WTC11 (cell line): Measurements from ENCODE around the gene ASB4. TPM values are rescaled to one million over a fixed set of nuclear protein-coding genes. Genes with fewer than 3 reads are reported as not detected.

ENCODE experiments used
- ATAC-seq: fragments of 200-7000 bp; cut with Tn5 transposase; 2 replicates; pipeline ENCODE4 v1.10.0; 2021; ENCODE audit warnings: mild to moderate bottlenecking, moderate library complexity
- CTCF ChIA-PET: fragments of 300-600 bp; sonication (Branson Sonifier 250); formaldehyde crosslinking; loops from one replicate; lab custom pipeline; 2021; ENCODE audit warnings: antibody characterized with exemption; lab: Charles Lee
- POLR2A ChIA-PET: fragments of 350-600 bp; sonication (Branson Sonifier 250); formaldehyde crosslinking; loops from one replicate; lab custom pipeline; 2021; ENCODE audit warnings: antibody characterized with exemption; lab: Charles Lee
- DNase-seq: peaks from one replicate; pipeline ENCODE4 v3.0.0; 2021; ENCODE audit warnings: low spot score
- H3K27ac Mint-ChIP-seq: 2 replicates; pipeline ENCODE4 v1.8.0; 2021; ENCODE audit warnings: mixed read lengths
- H3K27me3 Mint-ChIP-seq: 2 replicates; pipeline ENCODE4 v1.8.0; 2021; ENCODE audit warnings: low read depth, mild to moderate bottlenecking, moderate library complexity, mixed read lengths
- H3K36me3 Mint-ChIP-seq: 2 replicates; pipeline ENCODE4 v1.8.0; 2021; ENCODE audit warnings: mixed read lengths
- H3K4me1 Mint-ChIP-seq: 2 replicates; pipeline ENCODE4 v1.8.0; 2022; ENCODE audit warnings: mixed read lengths
- H3K4me3 Mint-ChIP-seq: 2 replicates; pipeline ENCODE4 v1.8.0; 2021; ENCODE audit warnings: mild to moderate bottlenecking, moderate library complexity, mixed read lengths
- H3K9me3 Mint-ChIP-seq: 2 replicates; pipeline ENCODE4 v1.8.0; 2021; ENCODE audit warnings: mixed read lengths
- ATF1 ChIP-seq: sonication (generic); formaldehyde crosslinking; IDR thresholded peaks from 2 replicates; pipeline ENCODE4 v1.8.1; 2023; ENCODE audit warnings: mild to moderate bottlenecking, moderate library complexity, missing genetic modification reagents
- CDX4 ChIP-seq: fragments of 250-450 bp; sonication (Bioruptor Pico); IDR thresholded peaks from 2 replicates; pipeline ENCODE4 v1.9.0; 2021; ENCODE audit warnings: moderate library complexity, mild to moderate bottlenecking, inconsistent platforms, borderline replicate concordance
- ESRRA ChIP-seq: sonication (generic); formaldehyde crosslinking; IDR thresholded peaks from 2 replicates; pipeline ENCODE4 v1.8.1; 2022; ENCODE audit warnings: mild to moderate bottlenecking, missing genetic modification reagents, borderline replicate concordance
- FOXK1 ChIP-seq: sonication (generic); formaldehyde crosslinking; IDR thresholded peaks from 2 replicates; pipeline ENCODE4 v1.8.0; 2022; ENCODE audit warnings: mild to moderate bottlenecking, moderate library complexity, missing genetic modification reagents
- GRHL2 ChIP-seq: fragments of 250-450 bp; sonication (Bioruptor Pico); IDR thresholded peaks from 2 replicates; pipeline ENCODE4 v1.8.0; 2022; ENCODE audit warnings: mild to moderate bottlenecking, moderate library complexity; ENCODE audit not compliant: insufficient replicate concordance, severe bottlenecking
- IRF1 ChIP-seq: sonication (generic); formaldehyde crosslinking; IDR thresholded peaks from 2 replicates; pipeline ENCODE4 v1.8.0; 2023; ENCODE audit warnings: missing genetic modification reagents
- MYBL2 ChIP-seq: sonication (generic); formaldehyde crosslinking; IDR thresholded peaks from 2 replicates; pipeline ENCODE4 v1.8.1; 2023; ENCODE audit warnings: mild to moderate bottlenecking, moderate library complexity, missing genetic modification reagents
- NFATC4 ChIP-seq: fragments of 250-450 bp; sonication (Bioruptor Pico); IDR thresholded peaks from 2 replicates; pipeline ENCODE4 v1.9.0; 2021; ENCODE audit warnings: mild to moderate bottlenecking
- PRDM15 ChIP-seq: sonication (generic); formaldehyde crosslinking; IDR thresholded peaks from 2 replicates; pipeline ENCODE4 v1.8.0; 2022; ENCODE audit warnings: missing genetic modification reagents
- RELA ChIP-seq: sonication (generic); formaldehyde crosslinking; IDR thresholded peaks from 2 replicates; pipeline ENCODE4 v1.8.1; 2022; ENCODE audit warnings: missing genetic modification reagents, mild to moderate bottlenecking, borderline replicate concordance
- SMAD3 ChIP-seq: sonication (generic); formaldehyde crosslinking; IDR thresholded peaks from 2 replicates; pipeline ENCODE4 v1.8.0; 2022; ENCODE audit warnings: missing genetic modification reagents, mild to moderate bottlenecking, borderline replicate concordance
- SP1 ChIP-seq: sonication (generic); formaldehyde crosslinking; conservative IDR thresholded peaks from 2 replicates; pipeline ENCODE4 v1.8.1; 2022; ENCODE audit warnings: missing genetic modification reagents
- ZNF121 ChIP-seq: sonication (generic); formaldehyde crosslinking; IDR thresholded peaks from 2 replicates; pipeline ENCODE4 v1.8.0; 2023; ENCODE audit warnings: missing genetic modification reagents
- ZNF423 ChIP-seq: fragments of 250-450 bp; sonication (Bioruptor Pico); IDR thresholded peaks from 2 replicates; pipeline ENCODE4 v2.1.2; 2022; ENCODE audit warnings: mild to moderate bottlenecking, moderate library complexity
- ZNF512 ChIP-seq: sonication (generic); formaldehyde crosslinking; IDR thresholded peaks from 2 replicates; pipeline ENCODE4 v1.8.1; 2022; ENCODE audit warnings: missing genetic modification reagents, borderline replicate concordance
- ZSCAN18 ChIP-seq: fragments of 250-450 bp; sonication (Bioruptor Pico); IDR thresholded peaks from 2 replicates; pipeline ENCODE4 v2.1.2; 2022; ENCODE audit warnings: mild to moderate bottlenecking, moderate library complexity
- total RNA-seq: library from RNA; stranded (reverse); gene quantifications from 3 replicates; pipeline ENCODE4 v1.2.3, GENCODE V29; 2021
- TF ChIP-seq, protein P1 (sequence below): fragments of 200-600 bp; IDR thresholded peaks from 2 replicates; pipeline ENCODE4 v1.8.0; 2022; ENCODE audit warnings: antibody characterized with exemption

ASB4 gene
- total RNA-seq, 1 experiment from 2014 or later, result not detected

DNA sequence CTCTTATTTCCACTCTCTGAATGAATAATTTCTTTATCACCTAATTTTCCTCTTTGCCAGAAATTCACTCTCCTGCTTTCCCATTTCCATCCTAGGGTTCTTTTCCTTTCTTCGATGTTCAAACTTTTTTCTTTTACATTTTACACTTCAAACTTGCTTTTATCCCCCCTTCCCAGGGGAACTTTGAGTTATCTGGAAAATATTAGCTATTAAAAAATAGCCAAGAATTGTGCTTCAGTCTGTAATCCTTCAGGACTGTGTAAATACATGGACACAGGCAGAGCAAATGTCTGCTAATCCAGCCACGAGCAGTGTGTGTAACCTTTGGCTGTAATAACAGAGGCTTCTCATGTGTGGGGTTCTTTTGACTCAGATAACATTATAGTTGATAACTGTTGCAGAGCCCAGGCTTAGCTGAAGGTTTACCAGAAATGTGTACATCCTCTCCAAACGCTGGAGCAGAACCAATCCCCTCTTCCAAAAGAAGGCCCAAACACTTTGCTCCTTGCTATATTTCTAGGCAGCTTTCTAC lies 4.6 kb downstream of the ASB4 start:
- ATAC-seq (no peak), DNase-seq (no peak)
- no peaks in the 10 kb centered on the region for H3K27me3 Mint-ChIP-seq
- POLR2A ChIA-PET, result no interaction called here
- TF ChIP-seq SP1 (no peak), ZNF512 (no peak), NFATC4 (CRISPR knock-in tag) (no peak)
- peaks cover 27% of the 10 kb centered on the region for H3K4me1 Mint-ChIP-seq
- H3K9me3 Mint-ChIP-seq, result no peaks in the 10 kb centered on the region
- CTCF ChIA-PET, result interaction anchor here (0.8 kb wide), 1 partner anchor 21 kb away, joined by 3 read pairs; no protein-coding TSS in a partner anchor
- H3K36me3 Mint-ChIP-seq, result no peaks in the 10 kb centered on the region
- no peak overlapping the region for H3K27ac Mint-ChIP-seq
- H3K4me3 Mint-ChIP-seq, result no peak overlapping the region

DNA sequence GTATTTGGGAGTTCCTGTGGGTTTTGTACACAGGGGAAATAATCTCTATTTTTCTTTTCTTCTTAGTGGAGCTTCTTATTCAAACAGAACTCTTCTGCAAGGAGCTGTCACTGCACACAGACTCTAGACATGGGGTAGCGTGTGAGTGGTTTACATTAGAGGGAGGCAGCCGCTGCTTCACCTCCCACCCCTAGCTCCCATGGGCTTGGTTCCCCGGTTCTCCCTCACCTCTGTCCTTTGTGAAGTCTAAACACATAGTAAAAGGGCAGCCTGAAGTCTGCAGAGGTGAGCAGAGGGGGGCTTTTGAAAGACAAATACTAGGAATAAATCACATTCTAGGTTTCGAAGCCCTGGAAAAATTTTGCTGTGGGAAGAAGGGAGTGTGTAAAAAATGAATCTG lies 5.5 kb downstream of the ASB4 start:
- POLR2A ChIA-PET, result no interaction called here
- Mint-ChIP-seq H3K4me3 (no peak overlapping the region), H3K9me3 (no peaks in the 10 kb centered on the region), H3K27ac (no peak overlapping the region), H3K4me1 (peaks cover 22% of the 10 kb centered on the region), H3K27me3 (no peaks in the 10 kb centered on the region), H3K36me3 (no peaks in the 10 kb centered on the region)
- no peak for ATAC-seq
- TF ChIP-seq ATF1 (CRISPR knock-in tag) (no peak), CDX4 (CRISPR knock-in tag) (no peak), ZNF121 (CRISPR knock-in tag) (no peak), SMAD3 (CRISPR knock-in tag) (no peak)
- DNase-seq, result no peak
- CTCF ChIA-PET, result interaction anchor here (0.9 to 1.6 kb wide), 4 partner anchors 15 to 196 kb away, joined by 3 to 7 read pairs (median 6); partner anchors contain the start of gene PON3

- H3K36me3 Mint-ChIP-seq, result no peaks in the 10 kb centered on the region
- no peak for TF ChIP-seq GRHL2 (CRISPR knock-in tag)
- no peak for TF ChIP-seq ESRRA
- TF ChIP-seq ZNF423 (CRISPR knock-in tag), result no peak
- no peak for TF ChIP-seq IRF1 (CRISPR knock-in tag)
- H3K4me1 Mint-ChIP-seq, result peaks cover 22% of the 10 kb centered on the region
- H3K27ac Mint-ChIP-seq, result no peak overlapping the region
- no peak overlapping the region for H3K4me3 Mint-ChIP-seq
- H3K9me3 Mint-ChIP-seq, result no peaks in the 10 kb centered on the region
- ChIA-PET POLR2A (no interaction called here), CTCF (interaction anchor here (0.9 to 1.6 kb wide), 5 partner anchors 15 to 198 kb away, joined by 3 to 7 read pairs (median 5); partner anchors contain the start of gene PON3)
- ATAC-seq (peak; percentile 93), DNase-seq (no peak)
- no peaks in the 10 kb centered on the region for H3K27me3 Mint-ChIP-seq
Observed at GRCh38 chr7:95491634-95492314, 6.0 kb downstream of the ASB4 start.

DNA sequence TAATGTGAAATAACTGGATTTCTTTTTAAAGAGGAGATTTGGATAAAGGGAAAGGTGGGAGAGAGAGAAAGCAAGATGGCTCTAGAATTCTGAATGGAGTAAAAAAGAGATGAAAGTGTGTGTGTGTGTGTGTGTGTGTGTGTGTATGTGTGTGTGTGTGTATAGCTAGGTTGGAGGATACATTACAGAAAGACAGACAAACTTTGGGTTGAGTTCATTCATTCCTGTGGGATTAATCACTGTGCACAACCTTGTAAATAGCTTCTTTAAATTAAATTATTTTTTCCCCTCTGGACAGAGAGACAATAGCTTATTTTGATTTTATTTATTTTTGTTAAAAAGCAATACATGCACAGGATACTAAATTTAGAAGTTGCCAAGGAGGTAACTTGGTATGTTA lies 7.5 kb downstream of the ASB4 start:
- H3K9me3 Mint-ChIP-seq, result no peaks in the 10 kb centered on the region
- ATAC-seq (no peak), DNase-seq (no peak)
- H3K4me3 Mint-ChIP-seq, result no peak overlapping the region
- no peak for TF ChIP-seq GRHL2 (CRISPR knock-in tag)
- no peak for TF ChIP-seq RELA (CRISPR knock-in tag)
- no peak for TF ChIP-seq PRDM15 (CRISPR knock-in tag)
- TF ChIP-seq FOXK1 (CRISPR knock-in tag), result no peak
- TF ChIP-seq, protein P1, sequence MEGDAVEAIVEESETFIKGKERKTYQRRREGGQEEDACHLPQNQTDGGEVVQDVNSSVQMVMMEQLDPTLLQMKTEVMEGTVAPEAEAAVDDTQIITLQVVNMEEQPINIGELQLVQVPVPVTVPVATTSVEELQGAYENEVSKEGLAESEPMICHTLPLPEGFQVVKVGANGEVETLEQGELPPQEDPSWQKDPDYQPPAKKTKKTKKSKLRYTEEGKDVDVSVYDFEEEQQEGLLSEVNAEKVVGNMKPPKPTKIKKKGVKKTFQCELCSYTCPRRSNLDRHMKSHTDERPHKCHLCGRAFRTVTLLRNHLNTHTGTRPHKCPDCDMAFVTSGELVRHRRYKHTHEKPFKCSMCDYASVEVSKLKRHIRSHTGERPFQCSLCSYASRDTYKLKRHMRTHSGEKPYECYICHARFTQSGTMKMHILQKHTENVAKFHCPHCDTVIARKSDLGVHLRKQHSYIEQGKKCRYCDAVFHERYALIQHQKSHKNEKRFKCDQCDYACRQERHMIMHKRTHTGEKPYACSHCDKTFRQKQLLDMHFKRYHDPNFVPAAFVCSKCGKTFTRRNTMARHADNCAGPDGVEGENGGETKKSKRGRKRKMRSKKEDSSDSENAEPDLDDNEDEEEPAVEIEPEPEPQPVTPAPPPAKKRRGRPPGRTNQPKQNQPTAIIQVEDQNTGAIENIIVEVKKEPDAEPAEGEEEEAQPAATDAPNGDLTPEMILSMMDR, result no peak
- TF ChIP-seq MYBL2 (CRISPR knock-in tag), result no peak
- TF ChIP-seq ZSCAN18 (CRISPR knock-in tag), result no peak
- no peaks in the 10 kb centered on the region for H3K27me3 Mint-ChIP-seq
- H3K4me1 Mint-ChIP-seq, result peaks cover 20% of the 10 kb centered on the region
- H3K36me3 Mint-ChIP-seq, result no peaks in the 10 kb centered on the region
- ChIA-PET CTCF (interaction anchor here (1.2 kb wide), 1 partner anchor 18 kb away, joined by 5 read pairs; no protein-coding TSS in a partner anchor), POLR2A (no interaction called here)
- no peak overlapping the region for H3K27ac Mint-ChIP-seq
